G401 (cell line): Measurements from ENCODE around the gene MT1F. TPM values are rescaled to one million over a fixed set of nuclear protein-coding genes. Genes with fewer than 3 reads are reported as not detected.
"Not testable (repeated sequence)": the region's sequence is repeated elsewhere in the genome, so short reads cannot be mapped to it uniquely, and the experiment has no call there.

ENCODE experiments used
- DNase-seq: peaks from one replicate; pipeline ENCODE4 v3.0.0-alpha.2; 2015; ENCODE audit warnings: low spot score
- in situ Hi-C: cut with HindIII; loops from 2 replicates; pipeline ENCODE4 v1.10.0; 2016; ENCODE audit warnings: low sequenced_read_pairs, mixed read lengths
- total RNA-seq: library from RNA; depleted of rRNA; stranded (reverse); fragments of >200 nt; shearing (Covaris generic); gene quantifications from 2 replicates; pipeline ENCODE4 v1.2.3, GENCODE V29; 2014; rRNA removed

The MT1F gene
- total RNA-seq: not detected in 2 replicates

DNA sequence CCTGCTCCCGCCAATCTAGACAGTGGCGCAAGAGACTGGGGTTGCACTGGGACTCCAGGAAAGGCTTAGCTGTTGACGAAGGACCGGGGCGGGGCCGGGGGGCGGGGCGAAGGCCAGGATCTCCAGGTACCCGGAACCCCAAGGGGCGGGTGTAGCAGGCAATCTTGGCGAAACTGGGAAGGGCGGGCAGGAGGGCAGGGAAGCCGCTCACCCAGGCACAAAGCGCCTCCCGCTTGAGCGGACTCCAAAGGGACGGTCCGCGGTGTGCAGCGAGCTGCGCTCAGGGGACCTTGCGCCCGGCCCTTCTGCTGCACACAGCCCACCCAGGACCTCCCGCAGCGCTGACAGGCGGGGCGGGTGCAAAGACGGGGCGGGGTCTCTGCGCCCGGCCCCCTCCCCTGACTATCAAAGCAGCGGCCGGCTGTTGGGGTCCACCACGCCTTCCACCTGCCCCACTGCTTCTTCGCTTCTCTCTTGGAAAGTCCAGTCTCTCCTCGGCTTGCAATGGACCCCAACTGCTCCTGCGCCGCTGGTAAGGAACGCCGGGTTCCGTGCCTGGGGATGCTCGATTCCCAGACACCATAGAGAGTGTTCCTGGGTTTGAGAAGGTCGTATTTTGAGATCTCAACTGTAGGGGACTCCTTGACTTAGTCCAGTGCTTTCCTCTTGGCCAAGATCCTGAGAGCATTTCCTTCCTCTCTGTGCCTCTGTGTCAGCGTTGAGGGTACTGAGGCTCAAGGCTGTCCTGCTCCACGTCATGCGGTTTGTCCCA is at the start of gene MT1F:
MT1F (plus strand) TSS at position 405 of the 772 bp plus-strand sequence; CDS start at position 505, 100 bp downstream.
- DNase-seq: peak; percentile 91
- in situ Hi-C loops: no loop called here

DNA sequence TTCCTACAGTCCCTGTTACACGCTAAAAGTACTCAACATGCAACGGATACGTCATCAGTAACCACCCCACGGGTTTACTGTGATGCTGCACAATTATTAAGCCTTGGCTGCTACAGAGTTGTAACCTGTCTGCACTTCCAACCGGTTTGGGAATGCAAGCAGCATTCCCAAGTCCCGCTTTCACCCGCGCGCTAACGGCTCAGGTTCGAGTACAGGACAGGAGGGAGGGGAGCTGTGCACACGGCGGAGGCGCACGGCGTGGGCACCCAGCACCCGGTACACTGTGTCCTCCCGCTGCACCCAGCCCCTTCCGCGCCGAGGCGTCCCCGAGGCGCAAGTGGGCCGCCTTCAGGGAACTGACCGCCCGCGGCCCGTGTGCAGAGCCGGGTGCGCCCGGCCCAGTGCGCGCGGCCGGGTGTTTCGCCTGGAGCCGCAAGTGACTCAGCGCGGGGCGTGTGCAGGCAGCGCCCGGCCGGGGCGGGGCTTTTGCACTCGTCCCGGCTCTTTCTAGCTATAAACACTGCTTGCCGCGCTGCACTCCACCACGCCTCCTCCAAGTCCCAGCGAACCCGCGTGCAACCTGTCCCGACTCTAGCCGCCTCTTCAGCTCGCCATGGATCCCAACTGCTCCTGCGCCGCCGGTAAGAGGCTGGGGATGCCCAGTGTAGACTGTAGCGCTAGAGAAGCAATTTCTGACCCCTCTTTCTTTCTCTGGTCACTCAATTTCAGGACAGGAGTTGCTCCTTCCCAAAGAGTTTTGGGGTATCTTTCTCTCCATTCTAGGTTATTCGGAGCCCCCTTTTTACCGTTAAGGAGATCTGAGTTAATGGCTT is 49.5 kb upstream of the MT1F start, which contains the start of gene MT2A:
MT2A (plus strand) TSS at position 542 of the 833 bp plus-strand sequence; CDS start at position 614, 72 bp downstream.
- DNase-seq: peak; percentile 94
- in situ Hi-C loops: no loop called here

DNA sequence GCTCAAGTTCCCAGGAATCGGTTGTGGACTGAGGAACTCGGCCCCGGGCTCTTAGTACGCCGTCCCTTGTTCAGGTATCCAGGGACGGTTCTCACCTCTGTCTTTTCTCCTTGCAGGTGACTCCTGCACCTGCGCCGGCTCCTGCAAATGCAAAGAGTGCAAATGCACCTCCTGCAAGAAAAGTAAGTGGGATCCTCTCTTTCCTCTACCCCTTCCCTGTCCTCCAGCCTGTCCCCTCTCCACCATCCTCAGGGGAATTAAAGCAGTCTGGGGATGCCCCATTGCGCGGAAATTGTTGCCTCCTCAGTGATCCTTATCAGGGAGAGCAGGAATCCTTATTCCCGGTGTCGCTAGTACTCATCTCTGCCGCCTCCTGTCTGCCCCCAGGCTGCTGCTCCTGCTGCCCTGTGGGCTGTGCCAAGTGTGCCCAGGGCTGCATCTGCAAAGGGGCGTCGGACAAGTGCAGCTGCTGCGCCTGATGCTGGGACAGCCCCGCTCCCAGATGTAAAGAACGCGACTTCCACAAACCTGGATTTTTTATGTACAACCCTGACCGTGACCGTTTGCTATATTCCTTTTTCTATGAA is 48.8 kb upstream of the MT1F start:
- in situ Hi-C loops: no loop called here
- peak; percentile 38 for DNase-seq

DNA sequence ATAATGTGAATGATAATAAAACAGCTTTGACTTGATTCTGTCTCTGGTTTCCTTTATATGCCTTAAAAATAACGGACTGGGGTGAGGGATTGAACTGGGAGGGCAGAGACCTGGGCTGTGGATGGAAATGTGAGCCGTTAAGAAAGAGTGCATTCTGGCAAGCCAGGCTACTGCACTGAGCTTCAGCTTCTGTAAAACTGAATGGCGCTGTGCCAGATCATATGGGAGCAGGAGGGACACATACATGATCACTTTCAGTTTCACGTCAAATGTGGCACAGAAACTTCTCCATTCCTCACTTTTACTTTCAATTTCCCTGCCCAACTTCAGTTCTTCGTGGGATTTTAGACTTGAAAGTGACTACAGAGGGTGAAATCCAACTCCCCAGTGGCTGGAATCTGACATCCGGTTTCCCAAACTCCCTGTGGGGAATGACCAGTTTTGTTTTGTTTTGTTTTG is 48.3 kb upstream of the MT1F start:
- in situ Hi-C loops: no loop called here
- DNase-seq: peak; percentile 52

DNA sequence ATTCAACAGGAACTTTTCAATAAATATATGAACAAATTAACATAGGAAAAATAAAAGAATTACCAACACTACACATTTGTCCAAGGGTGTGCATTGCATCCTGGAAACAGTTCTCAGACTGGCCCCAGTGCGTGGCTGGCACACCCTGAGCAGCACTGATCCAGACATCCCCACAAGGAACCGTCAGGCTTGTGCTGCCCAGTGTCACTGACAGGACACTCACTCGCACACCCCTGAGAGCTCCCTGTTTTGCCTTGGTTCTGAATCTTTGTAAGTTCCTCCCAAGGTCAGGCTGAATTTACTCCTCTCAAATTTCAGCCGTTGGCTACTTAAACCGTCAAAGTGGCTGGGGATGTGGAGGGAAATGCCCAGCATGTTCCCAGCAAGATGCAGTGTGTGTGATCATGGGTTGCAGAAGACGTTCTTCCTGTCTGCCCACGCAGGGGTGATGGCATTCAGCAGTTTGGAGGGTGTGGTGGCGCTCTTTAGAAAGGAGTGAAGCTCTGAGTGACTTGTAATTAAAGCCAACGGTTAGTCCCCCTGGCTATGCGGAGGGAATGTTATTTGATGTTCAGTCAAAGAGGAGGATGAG is 47.6 kb upstream of the MT1F start:
- in situ Hi-C loops: loop anchor here (5.0 kb wide), 1 partner anchor 42 kb away; the partner anchor contains the start of gene MT1B
- DNase-seq: no peak

DNA sequence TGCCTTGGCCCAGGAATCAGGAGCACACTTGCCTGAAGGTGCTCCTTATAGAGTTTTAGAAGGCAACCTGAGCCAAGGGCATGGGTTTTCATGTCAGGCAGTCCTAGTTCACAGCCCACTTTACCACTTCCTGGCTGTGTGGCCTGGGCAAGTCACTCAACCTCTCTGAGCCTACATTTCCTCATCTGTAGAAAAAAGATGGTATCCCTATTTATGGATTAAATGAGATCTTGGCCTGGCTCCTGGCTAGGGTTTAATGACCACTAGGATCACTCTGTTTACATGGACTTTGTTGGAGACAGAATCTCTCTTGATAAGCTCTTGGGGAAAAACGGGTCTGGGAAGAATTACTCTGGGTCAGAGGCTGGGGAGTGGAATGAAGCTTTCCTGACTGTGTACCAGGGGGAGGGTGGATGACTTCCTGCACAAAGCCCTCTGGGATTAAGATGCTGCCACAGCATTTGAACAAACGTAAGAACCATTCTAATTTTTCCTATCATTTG is 47.1 kb upstream of the MT1F start:
- in situ Hi-C loops: loop anchor here (5.0 kb wide), 1 partner anchor 42 kb away; the partner anchor contains the start of gene MT1B

DNA sequence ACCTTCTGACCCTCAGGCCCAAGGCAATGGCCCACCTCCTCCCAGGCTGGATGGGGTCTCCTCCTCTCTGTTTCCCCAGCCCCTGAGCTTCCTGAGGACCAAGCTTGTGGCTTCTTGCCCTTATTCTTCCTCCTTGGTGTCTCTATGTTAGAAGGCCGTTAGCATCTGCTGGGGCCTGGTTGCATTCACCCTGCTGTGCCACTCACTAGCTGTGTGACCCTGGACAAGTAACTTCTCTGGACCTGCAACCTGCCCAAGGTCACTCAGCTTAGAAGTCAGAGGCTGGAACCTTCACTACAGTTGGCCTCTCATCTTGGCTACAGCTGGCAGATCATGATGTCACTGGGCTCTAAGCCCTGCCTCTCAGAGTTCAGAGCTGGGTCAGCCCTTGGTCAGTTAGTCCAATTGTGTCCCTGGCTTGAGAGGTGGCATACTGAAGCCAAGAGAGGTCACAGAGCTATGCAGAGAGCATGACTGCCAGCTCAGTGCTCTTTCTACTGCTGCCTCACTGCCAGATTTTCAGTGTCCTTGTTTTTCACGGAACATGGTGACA is 46.4 kb upstream of the MT1F start:
- DNase-seq: no peak
- in situ Hi-C loops: loop anchor here (5.0 kb wide), 1 partner anchor 41 kb away; the partner anchor contains the start of gene MT1B

More for the DNA sequence above, 47.1 kb upstream of the MT1F start:
- DNase-seq: no peak

DNA sequence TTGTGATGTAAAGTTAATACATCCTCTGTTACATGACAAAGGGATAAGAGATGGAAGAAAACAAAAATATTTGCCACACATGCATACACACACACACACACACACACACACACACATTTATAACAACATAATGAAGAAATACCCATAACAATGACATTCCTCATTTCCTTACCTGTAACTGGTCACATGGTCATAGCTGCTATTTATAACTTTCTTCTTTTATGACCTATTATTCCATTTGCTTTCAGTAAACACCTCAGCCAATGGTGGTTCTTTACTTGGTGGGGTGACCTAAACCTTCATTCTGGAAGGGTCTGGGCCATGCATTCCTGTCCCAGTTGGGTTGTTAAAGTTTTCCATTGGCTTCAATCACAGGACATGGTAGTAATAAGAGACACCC is 44.1 kb upstream of the MT1F start:
- in situ Hi-C loops: loop anchor here (5.0 kb wide), 1 partner anchor 39 kb away; the partner anchor contains the start of gene MT1B
- no peak for DNase-seq

DNA sequence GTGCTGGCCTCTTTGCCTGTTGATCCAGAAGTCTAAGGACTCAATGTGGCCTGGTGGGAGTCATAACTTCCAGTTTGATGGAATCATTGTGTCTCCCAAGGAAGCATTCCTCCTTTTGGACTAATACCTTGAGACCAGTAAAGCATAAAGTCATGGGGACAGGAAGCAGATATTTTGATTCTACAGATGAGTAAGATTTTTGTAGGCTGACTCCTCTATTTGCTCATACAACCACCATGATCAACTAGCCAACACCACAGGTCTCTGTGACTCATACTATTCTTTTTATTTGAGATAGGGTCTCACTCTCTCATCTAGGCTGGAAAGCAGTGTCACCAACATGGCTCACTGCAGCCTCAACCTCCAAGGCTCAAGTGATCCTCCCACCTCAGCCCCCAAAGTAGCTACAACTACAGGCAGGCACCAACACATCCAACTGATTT is 43.2 kb upstream of the MT1F start:
- in situ Hi-C loops: loop anchor here (5.0 kb wide), 1 partner anchor 38 kb away; the partner anchor contains the start of gene MT1B
- no peak for DNase-seq

DNA sequence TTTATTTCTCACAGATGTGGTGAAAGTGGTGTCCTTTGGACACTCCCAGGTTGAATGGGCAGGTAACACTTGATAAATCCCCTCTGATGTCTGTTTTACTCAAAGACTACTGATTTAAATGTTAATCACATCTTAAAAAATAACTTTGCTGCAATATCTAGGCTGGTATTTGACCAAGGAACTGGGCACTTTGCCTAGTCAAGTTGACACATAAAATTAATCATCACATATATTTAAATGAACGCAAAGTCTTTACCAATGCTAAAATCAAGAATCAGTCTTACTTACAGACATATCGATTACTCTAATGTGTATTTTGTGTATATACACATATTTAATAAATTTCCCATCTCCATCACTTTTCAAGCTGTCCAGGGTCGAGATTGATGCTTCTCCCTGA is 42.4 kb upstream of the MT1F start:
- in situ Hi-C loops: no loop called here
- no peak for DNase-seq

DNA sequence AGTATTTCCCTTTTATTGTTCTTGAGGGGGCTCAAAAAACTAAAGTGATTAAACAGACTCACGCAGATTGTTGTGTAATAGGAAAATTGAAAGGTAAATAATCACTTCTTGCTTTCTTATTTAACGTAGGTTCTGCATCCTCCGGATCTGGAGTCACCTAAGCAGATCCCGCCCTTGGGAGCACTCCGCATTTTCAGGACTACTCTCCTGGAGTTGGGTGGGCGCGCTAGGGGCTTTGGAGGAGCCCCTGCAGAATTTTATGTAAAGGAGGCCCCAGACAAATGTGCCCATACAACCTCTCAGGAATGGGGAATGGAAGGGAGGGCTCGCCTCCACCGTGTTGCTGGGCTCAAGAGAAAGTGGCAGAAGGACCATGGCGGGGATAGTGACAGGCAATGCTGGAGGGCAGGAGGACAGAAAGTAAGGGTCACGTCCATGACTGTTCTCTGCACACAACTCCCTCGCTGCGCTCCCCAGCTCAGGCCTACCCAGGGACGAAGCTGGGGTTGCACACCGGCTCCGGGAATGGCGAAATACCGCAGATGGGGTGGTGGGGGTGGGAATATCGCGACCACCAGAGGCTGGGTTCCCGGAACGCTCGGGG is 41.0 kb upstream of the MT1F start:
- in situ Hi-C loops: no loop called here
- DNase-seq: no peak

DNA sequence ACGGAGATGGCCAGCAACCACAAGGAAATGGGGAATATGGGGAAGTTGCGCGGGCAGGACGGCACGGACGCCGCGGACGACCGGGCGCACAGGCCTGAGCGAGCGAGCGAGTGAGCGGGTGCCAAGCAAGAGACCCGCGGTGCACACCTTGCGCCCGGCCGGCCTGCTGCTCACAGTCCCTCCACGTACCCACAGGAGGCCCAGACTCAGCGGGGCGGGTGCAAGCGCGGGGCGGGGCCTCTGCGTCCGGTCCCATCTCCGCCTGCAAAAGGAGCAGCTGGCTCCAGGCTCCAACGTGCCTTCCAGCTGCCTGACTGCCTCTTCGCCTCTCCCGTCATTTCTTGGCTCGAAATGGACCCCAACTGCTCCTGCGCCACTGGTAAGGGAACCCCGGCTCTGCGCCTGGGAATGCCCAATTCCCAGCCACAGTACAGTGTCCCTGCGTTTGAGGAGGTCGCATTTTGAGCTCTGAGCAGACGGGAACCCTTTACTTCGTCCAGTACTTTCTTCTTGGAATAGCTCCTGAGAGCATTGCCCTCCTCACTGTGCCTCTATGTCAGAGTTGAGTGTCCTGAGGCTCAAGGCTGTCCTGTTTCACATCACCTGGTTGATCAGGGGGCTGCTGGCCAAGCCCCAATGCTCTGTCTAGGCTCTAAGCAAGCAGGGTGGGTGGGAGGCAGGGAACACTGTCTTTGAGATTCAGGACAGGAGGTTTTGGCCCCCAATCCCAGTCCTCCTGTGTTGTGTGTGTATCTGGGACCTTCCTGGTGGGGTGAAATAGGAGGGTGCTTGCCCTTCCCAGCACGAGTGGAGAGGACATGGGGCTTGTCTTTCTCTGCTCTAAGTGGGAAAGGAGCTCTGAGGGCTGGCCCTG is 40.3 kb upstream of the MT1F start:
- in situ Hi-C loops: no loop called here
- DNase-seq: no peak

DNA sequence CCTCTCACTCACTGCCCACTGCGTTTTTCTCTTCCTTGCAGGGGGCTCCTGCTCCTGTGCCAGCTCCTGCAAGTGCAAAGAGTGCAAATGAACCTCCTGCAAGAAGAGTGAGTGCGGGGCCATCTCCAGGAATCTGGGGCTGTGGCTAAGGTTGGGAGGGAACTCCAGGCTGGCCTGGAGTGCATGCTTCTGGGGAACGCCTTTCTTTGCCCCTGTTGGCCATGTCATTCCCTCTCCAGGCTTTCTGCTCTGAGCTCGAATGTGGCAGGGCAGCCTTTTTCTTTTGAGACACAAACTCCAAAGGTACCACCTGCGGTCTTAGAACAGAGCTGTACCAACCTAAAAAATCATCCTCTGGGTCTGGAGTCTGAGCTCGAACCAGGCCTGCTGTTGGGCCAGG is 39.6 kb upstream of the MT1F start:
- in situ Hi-C loops: no loop called here
- DNase-seq: no peak

DNA sequence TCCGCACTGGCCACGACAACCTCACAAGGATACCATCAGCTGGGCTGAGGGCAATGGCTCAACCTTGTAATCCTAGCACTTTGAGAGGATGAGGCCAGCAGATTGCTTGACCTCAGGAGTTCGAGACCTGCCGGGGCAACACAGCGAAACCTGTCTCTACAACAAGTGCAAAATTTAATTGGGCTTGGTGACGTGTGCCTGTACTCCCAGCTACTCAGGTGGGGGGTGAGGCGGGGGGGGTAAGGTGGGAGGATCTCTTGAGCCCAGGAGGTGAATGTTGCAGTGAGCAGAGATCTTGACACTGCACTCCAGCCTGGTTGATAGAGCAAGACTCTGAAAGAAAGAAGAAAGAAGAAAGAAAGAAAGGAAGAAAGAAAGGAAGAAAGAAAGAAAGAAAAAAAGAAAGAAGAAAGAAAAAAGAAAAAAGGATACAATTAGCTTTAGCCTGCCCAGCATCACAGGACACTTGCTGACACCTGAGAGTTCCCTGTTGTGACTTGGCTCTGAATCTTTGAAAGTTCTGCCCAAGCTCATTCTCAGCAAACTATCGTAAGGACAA is 37.3 kb upstream of the MT1F start:
- DNase-seq: no peak
- in situ Hi-C loops: no loop called here

DNA sequence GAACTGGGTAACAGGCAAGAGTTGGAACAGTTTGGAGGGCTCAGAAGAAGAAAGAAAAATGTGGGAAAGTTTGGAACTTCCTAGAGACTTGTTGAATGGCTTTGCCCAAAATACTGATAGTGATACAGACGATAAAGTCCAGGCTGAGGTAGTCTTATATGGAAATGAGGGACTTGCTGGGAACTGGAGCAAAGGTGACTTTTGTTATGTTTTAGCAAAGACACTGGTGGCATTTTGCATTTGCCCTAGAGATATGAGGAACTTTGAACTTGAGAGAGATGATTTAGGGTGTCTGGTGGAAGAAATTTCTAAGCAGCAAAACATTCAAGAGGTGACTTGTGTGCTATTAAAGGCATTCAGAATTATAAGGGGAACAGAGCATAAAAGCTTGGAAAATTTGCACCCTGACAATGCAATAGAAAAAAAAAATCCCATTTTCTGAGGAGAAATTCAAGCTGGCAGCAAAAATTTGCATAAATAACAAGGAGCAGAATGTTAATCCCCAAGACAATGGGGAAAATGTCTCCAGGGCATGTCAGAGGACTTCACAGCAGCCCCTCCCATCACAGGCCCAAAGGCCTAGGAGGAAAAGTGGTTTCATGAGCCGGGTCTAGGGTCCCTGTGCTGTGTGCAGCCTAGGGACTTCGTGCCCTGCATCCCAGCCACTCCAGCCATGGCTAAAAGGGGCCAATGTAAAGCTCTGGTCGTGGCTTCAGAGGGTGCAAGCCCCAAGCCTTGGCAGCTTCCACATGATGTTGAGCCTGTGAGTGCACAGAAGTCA is 35.9 kb upstream of the MT1F start:
- in situ Hi-C loops, DNase-seq: not testable (repeated sequence)

DNA sequence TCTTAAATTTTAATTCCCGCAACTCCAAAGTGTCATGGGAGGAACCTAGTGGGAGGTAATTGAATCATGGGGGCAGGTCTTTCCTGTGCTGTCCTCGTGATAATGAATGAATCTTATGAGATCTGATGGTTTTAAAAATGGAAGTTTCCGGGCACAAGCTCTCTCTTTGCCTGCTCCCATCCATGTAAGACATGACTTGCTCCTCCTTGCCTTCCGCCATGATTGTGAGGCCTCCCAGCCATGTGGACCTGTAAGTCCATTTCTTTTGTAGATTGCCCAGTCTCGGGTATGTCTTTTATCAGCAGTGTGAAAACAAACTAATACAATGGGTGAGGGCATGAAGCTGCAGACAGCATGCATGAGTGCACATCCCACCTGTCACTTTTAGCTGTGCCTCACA is 34.6 kb upstream of the MT1F start:
- DNase-seq, in situ Hi-C loops: not testable (repeated sequence)
